Omental fat pad (tissue), 4 donors: ENCODE measurements around the gene TMCO2. TPM values are rescaled to one million over a fixed set of nuclear protein-coding genes. Genes with fewer than 3 reads are reported as not detected.

Experiments used
- ATAC-seq: fragments of 150-250 bp; one replicate; pipeline ENCODE4 v1.9.1; 2016; ENCODE audit warnings: mild to moderate bottlenecking, moderate library complexity; ENCODE audit not compliant: low FRiP score
- DNase-seq: peaks from one replicate; pipeline ENCODE4 v3.0.0-alpha.2; 2019; ENCODE audit warnings: low spot score
- total RNA-seq, 4 donors: library from RNA; depleted of rRNA; stranded (reverse); fragments of >200 nt; gene quantifications; one replicate each; pipeline ENCODE4 v1.1.0, GENCODE V29; 2016
- TF ChIP-seq, protein P1 (sequence below), 3 donors: fragments of 450-650 bp; IDR thresholded peaks; one replicate each; pipeline ENCODE4 v1.5.1; 2016 to 2017; ENCODE audit warnings: antibody characterized with exemption in 3 of 3, mild to moderate bottlenecking in 3 of 3, moderate library complexity in 2 of 3

TMCO2 gene
- total RNA-seq, 4 donors from 2014 or later, result not detected

DNA sequence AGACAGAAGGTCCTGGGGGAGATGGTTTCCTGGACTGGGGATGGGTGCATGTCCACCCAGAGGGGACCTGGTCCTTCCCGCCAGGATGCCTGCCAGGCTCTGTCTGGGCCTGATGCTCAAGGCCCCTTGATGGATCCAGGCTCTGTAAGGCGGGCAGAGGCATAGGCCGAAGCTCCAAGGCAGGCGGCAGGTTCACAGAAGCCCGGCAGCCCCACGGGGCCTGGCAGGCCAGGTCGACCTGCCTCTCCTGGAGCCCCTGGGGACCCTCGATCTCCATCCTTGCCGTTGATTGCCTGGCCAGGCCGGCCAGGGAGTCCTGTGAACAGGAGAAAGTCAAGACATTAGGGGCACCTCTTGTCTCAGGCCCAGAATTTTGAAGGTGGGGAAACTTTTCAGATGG lies 53.3 kb downstream of the TMCO2 start:
- ATAC-seq (no peak), DNase-seq (no peak)

More for the DNA sequence above, 53.3 kb downstream of the TMCO2 start:
- TF ChIP-seq, protein P1, sequence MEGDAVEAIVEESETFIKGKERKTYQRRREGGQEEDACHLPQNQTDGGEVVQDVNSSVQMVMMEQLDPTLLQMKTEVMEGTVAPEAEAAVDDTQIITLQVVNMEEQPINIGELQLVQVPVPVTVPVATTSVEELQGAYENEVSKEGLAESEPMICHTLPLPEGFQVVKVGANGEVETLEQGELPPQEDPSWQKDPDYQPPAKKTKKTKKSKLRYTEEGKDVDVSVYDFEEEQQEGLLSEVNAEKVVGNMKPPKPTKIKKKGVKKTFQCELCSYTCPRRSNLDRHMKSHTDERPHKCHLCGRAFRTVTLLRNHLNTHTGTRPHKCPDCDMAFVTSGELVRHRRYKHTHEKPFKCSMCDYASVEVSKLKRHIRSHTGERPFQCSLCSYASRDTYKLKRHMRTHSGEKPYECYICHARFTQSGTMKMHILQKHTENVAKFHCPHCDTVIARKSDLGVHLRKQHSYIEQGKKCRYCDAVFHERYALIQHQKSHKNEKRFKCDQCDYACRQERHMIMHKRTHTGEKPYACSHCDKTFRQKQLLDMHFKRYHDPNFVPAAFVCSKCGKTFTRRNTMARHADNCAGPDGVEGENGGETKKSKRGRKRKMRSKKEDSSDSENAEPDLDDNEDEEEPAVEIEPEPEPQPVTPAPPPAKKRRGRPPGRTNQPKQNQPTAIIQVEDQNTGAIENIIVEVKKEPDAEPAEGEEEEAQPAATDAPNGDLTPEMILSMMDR (IDR thresholded peaks at IDR 0.05), result no peak

Other genes with a start within 250 kb of the TMCO2 start
- gene CAP1, start 207.2 kb upstream of the TMCO2 start, total RNA-seq, result 100 to 1,000 TPM; 230 to 364 (median 290) TPM
- 100 to 1,000 TPM in 2 of 4 donors, 10 to 100 TPM in 2; 57.7 to 116 (median 92.4) TPM for gene PPT1, start 150.7 kb upstream of the TMCO2 start, total RNA-seq
- gene RLF, start 86.5 kb upstream of the TMCO2 start, total RNA-seq, result 10 to 100 TPM; 13.7 to 27.7 (median 21.7) TPM
- 10 to 100 TPM; 34.8 to 38.3 (median 36.2) TPM for gene ZMPSTE24, start 10.3 kb downstream of the TMCO2 start, total RNA-seq
- 10 to 100 TPM in 2 of 4 donors, 1 to 10 TPM in 2; 1.6 to 15.6 (median 9.0) TPM for gene COL9A2, start 69.3 kb downstream of the TMCO2 start, total RNA-seq
- 100 to 1,000 TPM in 1 of 4 donors, 10 to 100 TPM in 3; 45.4 to 119 (median 60.1) TPM for gene SMAP2, start 125.8 kb downstream of the TMCO2 start, total RNA-seq
- 1 to 10 TPM in 3 of 4 donors, under 1 TPM in 1; 0.56 to 1.9 (median 1.2) TPM for gene ZFP69B, start 202.5 kb downstream of the TMCO2 start, total RNA-seq
- 1 to 10 TPM; 1.1 to 5.2 (median 2.6) TPM for gene ZFP69, start 229.4 kb downstream of the TMCO2 start, total RNA-seq